DMS53 (cell line): ENCODE data around the gene TAC4.

Experiments used
- DNase-seq: peaks from one replicate; lab custom pipeline; 2025; lab: John Stamatoyannopoulos, UW

TAC4 gene, protein sequence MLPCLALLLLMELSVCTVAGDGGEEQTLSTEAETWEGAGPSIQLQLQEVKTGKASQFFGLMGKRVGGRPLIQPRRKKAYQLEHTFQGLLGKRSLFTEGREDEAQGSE

DNA sequence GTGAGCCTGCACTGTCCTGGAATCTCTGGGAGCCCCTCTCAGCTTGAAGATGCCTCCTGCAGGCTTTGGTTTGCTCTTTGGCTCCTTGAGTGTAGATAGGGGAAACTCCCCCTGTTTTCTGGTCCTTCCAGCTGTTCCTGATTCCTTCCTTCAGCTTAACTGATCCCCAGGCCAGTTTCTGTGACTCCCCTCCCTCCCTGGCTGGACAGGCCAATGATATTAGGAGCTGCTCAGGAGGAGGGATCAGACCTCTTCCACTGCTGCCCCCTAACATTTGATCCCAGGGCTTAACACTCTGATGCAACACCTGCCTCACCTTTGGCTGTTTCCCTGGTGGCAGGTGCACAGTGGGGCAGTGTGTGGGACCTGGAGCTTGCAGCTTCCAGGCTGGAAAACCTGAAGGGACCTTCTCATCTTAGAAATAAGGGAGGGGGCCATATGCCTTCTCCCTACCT lies at the start of gene TAC4:
Gene TAC4 (minus strand): TSS at position 51 of the 455 bp plus-strand sequence. CDS start 52 bp downstream, outside the sequence.
- DNase-seq = peak; percentile 41

DNA sequence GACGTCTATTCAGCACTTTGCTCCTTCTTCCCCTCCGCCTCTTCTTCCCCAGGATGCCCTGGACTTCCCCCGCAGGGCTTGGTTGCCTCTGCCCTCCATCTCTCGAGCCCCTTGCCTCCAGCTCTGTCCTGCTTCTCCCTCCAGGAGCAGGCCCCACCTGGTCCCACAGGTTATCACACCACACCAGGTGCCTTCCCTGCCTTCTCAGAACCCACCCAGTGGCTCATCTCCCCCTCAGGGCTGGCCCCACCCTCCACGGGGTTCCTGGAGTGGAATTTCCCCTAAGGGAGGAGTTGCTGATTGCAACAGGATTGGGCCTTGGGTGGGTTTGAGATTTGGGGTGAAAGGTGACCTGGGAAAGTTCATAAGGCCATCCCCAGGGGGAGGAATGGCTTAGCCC lies 49.0 kb upstream of the TAC4 start:
- DNase-seq = no peak

DNA sequence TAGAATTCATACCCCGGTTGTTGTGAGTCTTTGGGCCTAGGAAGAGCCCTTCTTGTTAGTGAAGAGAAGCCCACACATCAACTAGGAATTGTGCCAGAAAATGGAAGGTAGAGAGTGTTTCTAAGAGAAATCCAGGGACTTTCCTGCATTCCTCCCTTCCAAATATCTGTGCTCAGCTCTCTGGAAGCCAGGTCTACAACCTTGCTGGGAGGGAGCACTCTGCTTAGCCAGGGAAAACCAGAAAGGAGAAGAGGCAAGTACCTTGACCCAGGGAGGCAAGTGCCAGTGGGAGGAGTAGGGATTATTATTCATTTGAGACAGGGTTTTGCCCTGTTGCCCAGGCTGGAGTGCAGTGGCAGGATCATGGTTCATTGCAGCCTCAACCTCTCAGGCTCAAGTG lies 48.4 kb upstream of the TAC4 start:
- no peak for DNase-seq

- no peak for DNase-seq
Observed at GRCh38 chr17:49895812-49896211, 47.9 kb upstream of the TAC4 start.

DNA sequence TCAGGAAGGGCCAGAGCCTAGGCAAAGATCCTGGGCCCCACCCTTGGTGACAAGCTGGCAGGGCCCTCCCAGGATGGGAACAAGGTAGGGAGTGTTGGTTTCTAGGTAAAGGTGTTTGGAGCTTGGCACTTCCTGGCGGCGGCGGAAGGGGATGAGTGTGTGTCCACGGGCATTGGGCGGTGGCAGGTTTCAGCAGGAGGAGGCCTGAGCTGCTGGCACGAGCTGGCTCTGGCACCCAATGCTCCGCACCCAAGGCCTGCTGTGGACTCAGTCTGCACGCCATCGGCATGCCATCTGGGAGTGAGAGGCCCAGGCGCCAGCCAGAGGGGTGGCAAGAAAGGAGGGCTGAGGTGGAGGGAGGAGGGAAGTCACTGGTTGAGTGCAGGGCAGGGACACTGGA lies 46.9 kb upstream of the TAC4 start:
- no peak for DNase-seq

GRCh38 chr17:49891694-49892389 lies 44.0 kb upstream of the TAC4 start:
- DNase-seq = no peak

DNA sequence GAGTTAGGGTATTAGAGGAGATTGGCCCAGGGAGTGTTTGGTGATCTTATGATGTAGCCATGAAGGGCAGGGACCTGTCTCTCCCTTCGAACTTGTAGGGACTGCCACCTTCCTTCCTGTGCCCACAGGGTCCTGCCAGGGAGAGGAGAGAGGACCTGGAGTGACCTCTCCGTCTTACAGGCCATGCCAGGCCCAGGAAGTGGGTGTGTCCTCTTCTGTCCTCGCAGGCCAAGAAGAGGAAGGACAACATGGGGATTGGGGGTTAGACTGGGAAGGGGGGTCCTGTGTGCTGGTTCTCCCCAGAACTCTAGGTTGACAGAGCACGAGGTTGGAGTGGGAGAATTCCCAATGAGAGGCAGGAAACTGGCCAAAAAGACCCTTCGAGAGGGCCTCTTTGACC lies 43.4 kb upstream of the TAC4 start:
- no peak for DNase-seq

GRCh38 chr17:49890852-49891251 lies 43.0 kb upstream of the TAC4 start:
- no peak for DNase-seq

- DNase-seq = no peak
Observed at GRCh38 chr17:49890077-49890821, 42.4 kb upstream of the TAC4 start.

GRCh38 chr17:49889500-49889899 lies 41.6 kb upstream of the TAC4 start:
- no peak for DNase-seq

DNA sequence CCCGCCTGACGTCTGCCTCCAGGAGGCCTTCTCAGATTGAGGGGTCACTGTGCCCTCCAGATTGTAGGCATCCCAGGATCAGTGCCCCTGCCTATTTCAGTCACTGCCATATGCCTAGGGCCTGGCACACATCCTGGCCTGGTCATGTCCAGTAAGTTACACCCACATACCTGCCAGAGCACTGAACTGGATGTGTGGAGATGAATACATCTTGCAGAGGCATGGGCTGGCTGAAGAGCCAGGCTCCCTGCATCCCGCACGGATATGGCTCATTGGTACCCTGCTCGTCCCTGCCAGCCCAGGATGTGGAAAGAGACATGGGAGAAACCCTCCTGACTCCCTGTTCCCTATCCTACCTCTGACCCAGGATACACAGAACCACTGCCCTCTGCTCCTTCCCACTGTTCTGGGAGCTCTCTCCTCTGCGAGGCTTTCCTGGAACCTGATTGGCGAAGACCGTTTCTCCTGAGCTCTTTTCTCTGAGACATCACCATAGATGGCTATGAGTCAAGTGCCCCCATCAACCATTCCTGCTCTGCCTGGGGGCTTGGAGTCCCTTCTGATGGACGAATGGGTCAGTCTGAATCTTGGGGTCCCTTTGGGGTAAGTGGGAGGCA lies 40.0 kb upstream of the TAC4 start:
- no peak for DNase-seq

- no peak for DNase-seq
Observed at GRCh38 chr17:49887086-49887743, 39.3 kb upstream of the TAC4 start.

GRCh38 chr17:49886036-49886435 lies 38.2 kb upstream of the TAC4 start:
- DNase-seq = no peak

DNA sequence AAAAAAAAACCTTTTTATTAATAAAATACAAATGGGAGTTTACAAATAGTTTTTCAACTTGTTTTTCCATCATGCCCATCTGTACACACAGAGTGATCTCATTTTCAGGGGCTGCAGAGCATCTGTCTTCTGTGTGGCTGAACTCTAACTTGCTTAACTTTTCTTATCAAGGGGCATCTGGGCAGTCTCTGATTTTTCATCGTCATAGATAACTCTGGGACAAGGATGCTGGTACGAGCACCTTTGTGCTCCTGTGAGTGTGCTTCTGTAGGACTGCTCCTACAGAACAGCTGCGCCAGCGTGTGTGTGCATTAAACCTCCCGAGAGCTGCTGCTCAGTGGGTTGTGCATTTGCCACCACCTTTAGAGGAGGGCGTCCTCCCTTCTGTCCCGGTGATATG lies 34.6 kb upstream of the TAC4 start:
- DNase-seq = no peak

GRCh38 chr17:49881054-49881402 lies 33.2 kb upstream of the TAC4 start:
- DNase-seq = no peak

GRCh38 chr17:49880291-49881053 lies 32.6 kb upstream of the TAC4 start:
- DNase-seq = peak; percentile 91

DNA sequence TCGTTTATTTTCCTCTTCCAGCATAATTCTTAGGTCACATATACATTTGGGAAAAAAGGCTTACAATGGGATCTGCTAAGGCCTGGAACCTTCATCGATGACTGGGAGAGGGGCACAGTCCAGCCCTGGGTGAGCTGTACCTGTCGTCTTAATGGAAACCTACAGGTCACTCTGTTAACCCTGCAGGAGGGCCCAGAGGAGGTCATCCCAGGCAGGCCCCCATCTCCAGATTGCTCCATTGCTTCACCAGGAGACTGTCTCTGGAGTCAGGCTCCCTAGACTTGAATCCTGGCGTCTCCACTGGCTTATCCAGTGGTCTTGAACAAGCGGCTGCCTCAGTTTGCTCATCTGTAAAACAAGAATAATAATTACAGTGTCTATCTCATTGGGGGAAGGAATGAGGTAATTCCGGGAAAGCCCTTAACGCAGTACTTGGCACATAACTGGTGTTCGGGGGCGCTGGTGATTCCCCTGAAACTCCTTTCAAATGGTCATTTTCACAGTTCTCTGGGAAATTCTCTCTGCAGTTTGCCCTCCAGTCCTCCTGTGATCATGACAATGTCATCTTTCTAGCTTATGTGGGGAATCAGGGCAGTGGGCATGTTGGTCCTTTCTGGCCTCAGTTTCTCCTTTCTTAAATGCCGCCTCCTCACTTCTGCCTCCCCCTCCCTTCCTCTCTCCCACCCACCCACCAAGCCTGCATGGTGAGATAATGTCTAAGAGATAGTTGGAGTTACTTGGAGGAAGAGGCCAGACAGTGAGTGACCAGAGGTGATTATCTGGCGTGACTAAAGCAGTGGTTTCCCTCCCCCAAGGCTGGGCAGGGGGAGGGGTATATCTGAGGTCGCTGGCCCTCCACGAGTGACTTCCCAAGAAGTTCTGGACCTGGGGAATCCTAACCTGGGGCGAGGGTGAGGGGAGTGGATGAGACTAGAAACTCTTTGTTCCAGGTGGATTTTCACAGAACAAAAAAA lies 31.3 kb upstream of the TAC4 start:
- DNase-seq = no peak

DNA sequence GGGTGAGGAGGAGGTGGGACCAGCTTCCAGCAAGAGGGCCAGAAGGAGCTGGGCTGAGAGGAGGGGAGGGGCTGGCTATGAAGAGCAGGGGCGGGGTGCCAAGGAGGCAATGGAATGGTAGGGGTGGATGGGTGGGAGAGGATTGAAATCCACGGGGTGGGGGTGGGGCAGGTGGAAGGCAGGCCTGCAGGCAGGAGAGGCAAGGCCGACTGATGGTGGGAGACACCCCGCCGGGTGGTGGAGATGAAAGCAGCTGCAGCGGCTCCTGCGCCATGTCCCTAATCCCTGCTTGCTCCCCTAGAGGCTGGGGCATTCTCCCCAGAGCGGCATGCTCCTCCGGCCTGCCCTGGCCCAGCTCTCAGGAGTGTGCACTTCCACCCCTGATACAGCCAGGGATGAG lies 27.8 kb upstream of the TAC4 start:
- DNase-seq = no peak

- no peak for DNase-seq
Observed at GRCh38 chr17:49874911-49875310, 27.0 kb upstream of the TAC4 start.

DNA sequence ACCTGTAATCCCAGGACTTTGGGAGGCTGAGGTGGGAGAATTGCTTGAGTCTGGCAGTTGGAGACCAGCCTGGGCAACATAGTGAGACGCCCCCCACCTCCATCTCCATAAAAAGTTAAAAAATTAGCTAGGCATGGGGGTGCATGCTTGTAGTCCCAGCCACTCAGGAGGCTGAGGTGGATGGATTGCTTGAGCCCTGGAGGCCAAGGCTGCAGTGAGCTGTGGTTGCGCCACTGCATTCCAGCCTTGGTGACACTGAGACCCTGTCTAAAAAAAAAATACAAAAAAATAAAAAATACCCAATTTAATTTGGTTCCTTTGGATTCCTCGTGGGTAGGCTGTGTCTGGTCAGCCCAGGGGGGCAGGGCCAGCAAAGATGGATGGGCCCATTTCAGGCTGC lies 26.1 kb upstream of the TAC4 start:
- DNase-seq = no peak

DNA sequence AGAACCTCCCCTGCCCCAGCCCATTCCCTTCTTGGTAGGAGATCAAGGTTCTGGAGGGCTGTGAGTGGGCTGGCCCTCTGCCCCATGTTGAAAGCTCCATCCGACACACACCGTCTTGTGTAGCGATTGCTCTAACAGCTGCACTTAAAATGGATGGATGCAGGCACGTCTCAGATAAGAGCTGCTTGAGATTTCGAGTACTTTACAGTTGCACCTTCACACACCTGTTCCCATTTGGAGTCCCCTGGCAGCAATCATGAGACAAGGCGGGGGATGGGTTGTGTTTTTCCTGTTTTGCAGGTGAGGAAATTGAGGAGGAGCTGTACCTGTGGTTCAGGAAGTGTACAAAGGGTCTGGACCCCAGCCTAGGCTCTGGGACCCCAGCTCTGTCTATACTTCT lies 25.6 kb upstream of the TAC4 start:
- peak; percentile 86 for DNase-seq
